Peyer's patch (tissue), 4 donors: Measurements from ENCODE around the gene GSC2. TPM values are rescaled to one million over a fixed set of nuclear protein-coding genes. Genes with fewer than 3 reads are reported as not detected.
A peak's percentile ranks its signal among the peaks of the same experiment; 100 is the strongest.

Experiments
- DNase-seq, 3 donors: peaks; one replicate each; pipeline ENCODE4 v3.0.0-alpha.2; 2017 to 2019
- H3K27ac ChIP-seq, 4 donors: fragments of 200-600 bp; sonication (generic); one replicate each; pipeline ENCODE4 v1.5.1; 2016 to 2019
- H3K27me3 ChIP-seq, 2 donors: fragments of 200-600 bp; sonication (generic); one replicate each; pipeline ENCODE4 v1.5.1; 2019
- H3K36me3 ChIP-seq, 3 donors: fragments of 200-600 bp; sonication (generic); one replicate each; pipeline ENCODE4 v1.5.1; 2016 to 2019
- H3K4me1 ChIP-seq, 4 donors: fragments of 200-600 bp; sonication (generic); one replicate each; pipeline ENCODE4 v1.5.1; 2016 to 2019
- H3K4me3 ChIP-seq, 4 donors: fragments of 200-600 bp; sonication (generic); 1 replicate in 3 of 4; 2 replicates in 1 of 4; pipeline ENCODE4 v1.5.1; 2016 to 2019; ENCODE audit warnings: mild to moderate bottlenecking in 1 of 4
- H3K9me3 ChIP-seq, 4 donors: fragments of 200-600 bp; sonication (generic); one replicate each; pipeline ENCODE4 v1.5.1; 2016 to 2019; ENCODE audit warnings: mild to moderate bottlenecking in 1 of 4
- POLR2A ChIP-seq, 2 donors: fragments of 450-650 bp; IDR thresholded peaks; one replicate each; pipeline ENCODE4 v1.5.1; 2017; ENCODE audit warnings: antibody characterized with exemption in 2 of 2, mild to moderate bottlenecking in 2 of 2, moderate library complexity in 2 of 2
- total RNA-seq, 4 donors: library from RNA; depleted of rRNA; stranded (reverse); fragments of >200 nt; gene quantifications; one replicate each; pipeline ENCODE4 v1.1.0, GENCODE V29; 2016
- TF ChIP-seq, protein P1 (sequence below), 6 experiments: fragments of 450-650 bp in 4 of 6; fragments of 200-600 bp in 2 of 6; sonication (generic) in 1 of 6; IDR thresholded peaks; one replicate each; pipeline ENCODE4 v1.5.1; 2017 to 2019; ENCODE audit warnings: antibody characterized with exemption in 6 of 6, mild to moderate bottlenecking in 3 of 6, moderate library complexity in 1 of 6

Gene GSC2
- total RNA-seq, 4 donors from 2014 or later = not detected

DNA sequence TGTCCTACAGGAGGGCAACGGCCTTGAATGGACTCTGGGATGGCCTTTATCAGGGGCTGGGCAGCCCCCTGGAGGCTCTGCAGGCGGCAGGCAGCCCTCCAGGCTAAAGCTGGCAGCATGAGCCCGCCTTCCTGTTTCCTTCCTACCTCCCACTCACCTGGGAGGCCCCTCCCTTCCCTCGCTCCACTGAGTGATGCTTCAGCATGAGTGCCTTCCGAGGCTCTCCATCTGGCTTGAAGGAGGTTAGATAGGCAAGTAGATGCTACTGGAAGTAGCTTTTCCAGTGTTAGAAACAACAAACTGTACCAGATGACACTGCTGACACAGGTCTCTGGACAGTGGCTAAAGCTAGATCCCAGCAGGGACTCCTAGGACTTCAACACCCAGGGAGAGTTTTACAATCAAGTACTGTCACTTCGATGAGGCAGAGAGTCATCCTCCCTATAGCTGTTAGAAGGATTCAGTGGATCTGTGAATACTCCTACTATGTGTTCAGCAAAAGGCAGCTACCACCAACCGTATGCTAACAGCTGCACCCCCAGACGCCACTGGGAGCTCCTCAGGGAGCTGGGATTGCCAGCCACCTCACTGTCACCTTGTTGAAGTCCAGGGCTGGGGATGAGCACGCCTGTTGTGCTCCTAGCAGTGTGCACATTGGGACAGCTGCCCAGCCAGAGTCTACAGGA is 32.5 kb upstream of the GSC2 start:
- Histone ChIP-seq H3K27me3 (no peaks in the 10 kb centered on the region), H3K9me3 (no peaks in the 10 kb centered on the region), H3K27ac (no peak overlapping the region), H3K36me3 (no peaks in the 10 kb centered on the region), H3K4me3 (no peak overlapping the region), H3K4me1 (peaks cover 0 to 8% (median 5%) of the 10 kb centered on the region in 4 donors)
- TF ChIP-seq, protein P1, sequence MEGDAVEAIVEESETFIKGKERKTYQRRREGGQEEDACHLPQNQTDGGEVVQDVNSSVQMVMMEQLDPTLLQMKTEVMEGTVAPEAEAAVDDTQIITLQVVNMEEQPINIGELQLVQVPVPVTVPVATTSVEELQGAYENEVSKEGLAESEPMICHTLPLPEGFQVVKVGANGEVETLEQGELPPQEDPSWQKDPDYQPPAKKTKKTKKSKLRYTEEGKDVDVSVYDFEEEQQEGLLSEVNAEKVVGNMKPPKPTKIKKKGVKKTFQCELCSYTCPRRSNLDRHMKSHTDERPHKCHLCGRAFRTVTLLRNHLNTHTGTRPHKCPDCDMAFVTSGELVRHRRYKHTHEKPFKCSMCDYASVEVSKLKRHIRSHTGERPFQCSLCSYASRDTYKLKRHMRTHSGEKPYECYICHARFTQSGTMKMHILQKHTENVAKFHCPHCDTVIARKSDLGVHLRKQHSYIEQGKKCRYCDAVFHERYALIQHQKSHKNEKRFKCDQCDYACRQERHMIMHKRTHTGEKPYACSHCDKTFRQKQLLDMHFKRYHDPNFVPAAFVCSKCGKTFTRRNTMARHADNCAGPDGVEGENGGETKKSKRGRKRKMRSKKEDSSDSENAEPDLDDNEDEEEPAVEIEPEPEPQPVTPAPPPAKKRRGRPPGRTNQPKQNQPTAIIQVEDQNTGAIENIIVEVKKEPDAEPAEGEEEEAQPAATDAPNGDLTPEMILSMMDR (IDR thresholded peaks at IDR 0.05) = no peak
- no peak for TF ChIP-seq POLR2A (IDR thresholded peaks at IDR 0.05)
- no peak for DNase-seq

DNA sequence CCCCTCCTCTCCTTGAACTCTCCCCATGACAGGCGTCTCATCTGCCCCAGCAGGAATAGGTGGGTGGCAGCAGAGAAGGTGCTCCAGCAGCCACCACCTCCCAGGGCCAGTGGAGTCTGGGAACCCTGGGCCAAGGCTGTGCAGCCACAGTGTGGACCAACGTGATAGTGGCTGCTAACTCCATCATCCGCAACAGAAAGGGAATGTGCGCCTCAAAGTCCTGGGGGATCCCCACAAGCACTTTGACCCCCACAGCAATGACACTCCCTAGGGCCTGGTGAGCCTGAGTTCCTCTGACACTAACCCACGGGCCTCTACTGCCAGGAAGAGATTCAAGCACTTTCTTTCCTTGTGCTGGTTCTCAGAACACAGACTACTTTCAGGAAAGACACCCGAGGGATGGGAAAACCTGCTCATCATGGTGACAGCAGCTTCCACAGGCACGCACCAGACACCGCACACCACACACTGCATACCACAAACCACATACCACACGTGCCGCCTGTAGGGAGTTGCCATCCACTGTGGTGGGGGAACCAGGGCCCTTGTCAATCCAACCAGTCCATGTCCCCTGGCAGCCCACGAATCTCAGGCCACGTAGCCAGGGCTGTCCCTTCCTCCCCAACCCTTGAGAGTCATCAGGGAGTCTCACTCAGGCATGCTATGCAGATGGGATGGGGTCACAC is 31.8 kb upstream of the GSC2 start:
- no peak for DNase-seq
- H3K27ac ChIP-seq = no peak overlapping the region
- no peaks in the 10 kb centered on the region for H3K27me3 ChIP-seq
- H3K9me3 ChIP-seq = no peaks in the 10 kb centered on the region
- no peak for TF ChIP-seq POLR2A (IDR thresholded peaks at IDR 0.05)
- TF ChIP-seq, protein P1 (IDR thresholded peaks at IDR 0.05) = no peak
- no peaks in the 10 kb centered on the region for H3K36me3 ChIP-seq
- H3K4me1 ChIP-seq = peaks cover 0 to 15% (median 10%) of the 10 kb centered on the region in 4 donors
- no peak overlapping the region for H3K4me3 ChIP-seq

DNA sequence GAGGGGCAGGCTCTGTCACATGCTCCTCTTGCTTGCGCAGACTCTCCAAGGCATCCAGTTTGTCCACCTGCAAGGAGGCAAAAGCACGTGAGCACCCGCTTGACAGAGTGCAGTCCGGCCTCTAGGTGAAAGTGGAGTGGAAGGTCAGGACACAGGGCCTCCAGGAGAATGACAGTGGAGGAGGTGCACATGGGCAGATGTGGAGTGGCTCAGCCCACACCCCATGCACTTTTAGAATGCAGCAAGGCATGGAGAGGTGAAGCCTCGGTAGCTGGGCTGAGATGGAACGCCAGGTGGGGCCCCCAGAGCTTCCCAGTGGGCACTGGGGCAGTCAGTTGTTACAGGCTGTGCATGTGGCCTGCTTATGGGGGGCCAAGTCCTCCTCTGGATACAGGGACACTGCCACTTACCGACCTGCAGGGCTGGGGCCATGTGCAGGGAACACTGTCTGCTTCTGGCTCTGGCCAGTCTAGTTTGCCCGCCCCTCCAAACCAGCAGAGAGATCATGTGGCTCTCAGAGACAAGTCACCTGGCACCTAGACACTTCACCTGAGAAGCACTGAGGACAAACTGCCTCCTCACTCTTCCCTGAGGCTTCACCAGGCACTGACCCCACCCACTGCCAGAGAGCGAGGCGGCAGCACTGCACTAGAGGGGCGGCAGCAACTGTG is 30.8 kb upstream of the GSC2 start:
- DNase-seq = no peak
- H3K27me3 ChIP-seq = no peaks in the 10 kb centered on the region
- H3K9me3 ChIP-seq = no peaks in the 10 kb centered on the region
- no peak overlapping the region for H3K27ac ChIP-seq
- no peak for TF ChIP-seq POLR2A (IDR thresholded peaks at IDR 0.05)
- TF ChIP-seq, protein P1 (IDR thresholded peaks at IDR 0.05) = no peak
- peaks cover 0 to 23% (median 10%) of the 10 kb centered on the region in 4 donors for H3K4me1 ChIP-seq
- H3K4me3 ChIP-seq = no peak overlapping the region
- H3K36me3 ChIP-seq = peaks cover 0 to 10% (median 0%) of the 10 kb centered on the region in 3 donors

DNA sequence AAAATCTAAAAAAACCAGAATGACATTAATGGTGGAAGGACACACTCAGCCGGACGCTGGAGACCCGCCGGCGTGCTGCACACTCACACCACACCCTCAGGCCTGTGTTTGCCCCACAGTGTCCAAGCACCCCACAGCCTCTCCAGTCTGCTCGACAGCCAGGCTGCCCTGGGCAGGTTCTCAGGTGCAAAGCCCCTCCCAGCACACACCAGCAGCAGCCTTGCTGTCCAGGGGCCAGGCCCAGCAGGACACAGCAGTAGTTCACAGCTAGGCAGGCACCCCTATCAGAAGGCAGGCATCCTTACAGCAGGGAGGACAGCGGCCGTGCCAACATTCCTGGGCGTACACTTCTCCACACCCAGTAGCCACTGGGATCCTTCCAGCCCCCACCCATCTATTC is 30.1 kb upstream of the GSC2 start:
- H3K27ac ChIP-seq = no peak overlapping the region
- H3K4me1 ChIP-seq = peaks cover 0 to 23% (median 11%) of the 10 kb centered on the region in 4 donors
- DNase-seq = no peak
- no peak overlapping the region for H3K4me3 ChIP-seq
- TF ChIP-seq, protein P1 (IDR thresholded peaks at IDR 0.05) = no peak
- no peak for TF ChIP-seq POLR2A (IDR thresholded peaks at IDR 0.05)
- H3K9me3 ChIP-seq = no peaks in the 10 kb centered on the region
- H3K36me3 ChIP-seq = peaks cover 0 to 15% (median 0%) of the 10 kb centered on the region in 3 donors
- H3K27me3 ChIP-seq = no peaks in the 10 kb centered on the region

DNA sequence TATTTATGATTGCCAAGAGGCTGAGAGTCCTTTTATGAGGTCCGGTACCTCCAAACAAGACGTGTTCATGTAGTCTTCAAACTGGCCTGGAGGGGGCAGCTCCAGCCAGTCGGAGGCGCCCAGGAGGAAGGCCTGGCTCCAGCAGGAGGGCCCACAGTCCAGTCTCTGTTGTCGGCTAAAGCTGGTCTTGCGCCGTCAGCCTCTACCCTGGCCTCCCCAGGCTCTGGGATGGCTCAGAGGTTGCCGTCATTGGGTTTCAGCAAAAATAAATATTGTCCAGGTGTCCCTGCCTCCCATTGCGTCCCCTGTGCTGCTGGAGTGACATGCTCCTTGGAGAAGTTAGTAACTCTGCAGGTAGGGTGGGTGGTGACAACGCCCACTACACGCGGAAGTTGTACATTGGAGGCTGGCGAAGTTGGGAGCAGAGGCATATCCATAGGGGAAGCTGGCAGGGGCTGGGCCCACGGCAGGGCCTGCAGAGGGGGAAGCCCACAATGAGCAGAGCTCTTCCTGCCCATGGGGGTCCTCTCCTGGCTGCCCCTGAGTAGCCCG is 29.5 kb upstream of the GSC2 start:
- Histone ChIP-seq H3K36me3 (peaks cover 0 to 15% (median 0%) of the 10 kb centered on the region in 3 donors), H3K4me1 (peaks cover 0 to 29% (median 15%) of the 10 kb centered on the region in 4 donors), H3K9me3 (no peaks in the 10 kb centered on the region), H3K4me3 (peak overlapping the region; percentile 79 to 100 (median 97)), H3K27me3 (no peaks in the 10 kb centered on the region), H3K27ac (peak overlapping the region; percentile 90 to 100 (median 94))
- TF ChIP-seq, protein P1 (IDR thresholded peaks at IDR 0.05) = peak; percentile 44 to 85 (median 74)
- TF ChIP-seq POLR2A (IDR thresholded peaks at IDR 0.05) = no peak
- peak; percentile 64 to 89 (median 82) for DNase-seq
